ENCODE results near the gene CHCHD6.

The CHCHD6 gene

DNA sequence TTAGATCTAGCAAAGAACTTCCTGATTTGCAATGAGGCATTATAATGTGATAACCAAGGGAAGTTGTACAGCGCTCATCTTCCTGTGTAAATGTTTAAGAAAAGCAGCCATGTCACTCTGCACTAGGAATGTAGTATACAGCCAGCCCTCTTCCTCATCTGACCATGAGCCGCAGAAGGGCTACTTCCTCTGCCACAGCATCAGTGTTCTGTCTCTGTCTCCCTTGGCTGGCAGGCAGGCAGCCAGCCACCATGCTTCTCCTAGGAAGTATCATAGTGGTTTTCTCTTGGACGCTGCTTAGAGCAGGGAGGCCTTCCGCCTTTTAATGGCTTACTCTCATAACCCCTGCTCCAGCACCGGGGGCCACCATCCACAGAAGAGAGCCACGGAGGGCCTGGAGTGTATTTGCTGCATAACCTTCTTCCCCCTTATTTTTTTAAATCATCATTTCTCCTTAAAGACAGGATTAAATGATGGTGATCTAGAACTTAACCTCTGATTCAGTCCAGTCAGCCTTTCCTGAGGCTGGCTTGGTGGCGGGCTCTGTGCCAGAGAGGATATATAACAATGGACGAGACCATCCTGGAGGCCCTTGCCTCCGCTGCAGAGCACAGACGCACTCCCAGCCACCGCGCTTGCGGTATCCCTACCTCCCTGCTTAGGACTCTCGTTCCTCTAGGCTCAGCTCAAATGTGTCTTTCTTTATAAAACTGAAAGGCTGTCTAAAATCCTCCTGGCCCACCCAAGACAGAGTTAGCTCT, 221.6 kb downstream of the CHCHD6 start:
- Histone ChIP-seq H3K27me3 (ENCODE audit: low read length) (no peaks in the 10 kb centered on the region), H4K20me1 (ENCODE audit: low read depth, low read length) (no peaks in the 10 kb centered on the region), H3K9ac (ENCODE audit: low read length) (no peak overlapping the region), H3K9me3 (ENCODE audit: insufficient read depth, low read length) (no peaks in the 10 kb centered on the region), H3K4me2 (ENCODE audit: low read depth, low read length, poor library complexity, severe bottlenecking) (no peak overlapping the region), H3K36me3 (ENCODE audit: low read length) (no peaks in the 10 kb centered on the region), H3K27ac (ENCODE audit: low read depth, low read length) (no peak overlapping the region), H3K79me2 (ENCODE audit: insufficient read depth, low read length) (no peaks in the 10 kb centered on the region), H3K4me3 (ENCODE audit: insufficient read depth, low read length, poor library complexity, severe bottlenecking) (no peak overlapping the region), H2AFZ (ENCODE audit: low read depth, low read length, severe bottlenecking) (no peak overlapping the region), H3K9me2 (replicated peaks; ENCODE audit: insufficient read depth, low read length) (no peaks in the 10 kb centered on the region), H3F3A (ENCODE audit: insufficient read depth) (no peaks in the 10 kb centered on the region)
- no peak for TF ChIP-seq EZH2phosphoT487 (conservative IDR thresholded peaks at IDR 0.05; ENCODE audit: low read length)
- TF ChIP-seq, protein P1, sequence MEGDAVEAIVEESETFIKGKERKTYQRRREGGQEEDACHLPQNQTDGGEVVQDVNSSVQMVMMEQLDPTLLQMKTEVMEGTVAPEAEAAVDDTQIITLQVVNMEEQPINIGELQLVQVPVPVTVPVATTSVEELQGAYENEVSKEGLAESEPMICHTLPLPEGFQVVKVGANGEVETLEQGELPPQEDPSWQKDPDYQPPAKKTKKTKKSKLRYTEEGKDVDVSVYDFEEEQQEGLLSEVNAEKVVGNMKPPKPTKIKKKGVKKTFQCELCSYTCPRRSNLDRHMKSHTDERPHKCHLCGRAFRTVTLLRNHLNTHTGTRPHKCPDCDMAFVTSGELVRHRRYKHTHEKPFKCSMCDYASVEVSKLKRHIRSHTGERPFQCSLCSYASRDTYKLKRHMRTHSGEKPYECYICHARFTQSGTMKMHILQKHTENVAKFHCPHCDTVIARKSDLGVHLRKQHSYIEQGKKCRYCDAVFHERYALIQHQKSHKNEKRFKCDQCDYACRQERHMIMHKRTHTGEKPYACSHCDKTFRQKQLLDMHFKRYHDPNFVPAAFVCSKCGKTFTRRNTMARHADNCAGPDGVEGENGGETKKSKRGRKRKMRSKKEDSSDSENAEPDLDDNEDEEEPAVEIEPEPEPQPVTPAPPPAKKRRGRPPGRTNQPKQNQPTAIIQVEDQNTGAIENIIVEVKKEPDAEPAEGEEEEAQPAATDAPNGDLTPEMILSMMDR (IDR thresholded peaks at IDR 0.05; ENCODE audit: insufficient read depth, low read length, poor library complexity, severe bottlenecking): no peak

DNA sequence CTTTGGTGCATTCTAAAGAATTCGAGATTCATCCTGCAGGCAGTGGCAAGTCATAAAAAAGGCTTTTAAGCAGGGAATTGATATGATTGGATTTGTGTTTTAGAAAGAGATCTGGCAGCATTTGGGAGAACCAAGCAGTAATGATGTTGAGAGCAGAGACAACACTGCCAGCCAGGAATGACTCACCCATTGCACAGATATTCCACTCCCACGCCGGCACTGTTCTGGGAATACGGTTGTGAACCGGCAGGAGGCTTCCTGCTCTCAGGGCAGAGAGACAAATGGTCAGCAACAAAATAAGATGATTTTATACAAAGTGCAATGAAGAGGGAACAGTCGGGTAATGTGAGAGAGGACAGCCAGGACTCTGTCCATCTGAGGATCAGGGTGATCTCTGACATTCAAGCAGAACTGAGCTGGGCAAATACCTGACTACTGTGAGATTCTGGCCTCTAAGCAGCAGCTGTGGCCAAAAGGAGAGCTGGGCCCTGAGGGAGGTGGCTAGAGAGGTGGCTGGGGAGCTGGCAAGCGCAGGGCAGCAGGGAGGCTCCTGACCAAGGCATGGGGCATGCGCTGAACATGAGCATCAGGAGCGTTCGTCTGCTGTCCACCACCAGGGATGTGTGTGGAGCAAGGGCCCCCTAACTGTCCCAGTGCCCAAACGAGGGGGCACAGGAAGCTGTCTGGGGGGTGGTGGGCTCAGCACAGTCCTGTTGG, 222.8 kb downstream of the CHCHD6 start:
- Histone ChIP-seq H3K9me3 (ENCODE audit: insufficient read depth, low read length) (no peaks in the 10 kb centered on the region), H2AFZ (ENCODE audit: low read depth, low read length, severe bottlenecking) (no peak overlapping the region), H3K9ac (ENCODE audit: low read length) (no peak overlapping the region), H3K27ac (ENCODE audit: low read depth, low read length) (no peak overlapping the region), H3K27me3 (ENCODE audit: low read length) (no peaks in the 10 kb centered on the region), H3F3A (ENCODE audit: insufficient read depth) (no peaks in the 10 kb centered on the region), H3K9me2 (replicated peaks; ENCODE audit: insufficient read depth, low read length) (no peaks in the 10 kb centered on the region), H3K4me2 (ENCODE audit: low read depth, low read length, poor library complexity, severe bottlenecking) (no peak overlapping the region), H3K36me3 (ENCODE audit: low read length) (no peaks in the 10 kb centered on the region), H3K79me2 (ENCODE audit: insufficient read depth, low read length) (no peaks in the 10 kb centered on the region), H3K4me3 (ENCODE audit: insufficient read depth, low read length, poor library complexity, severe bottlenecking) (no peak overlapping the region), H4K20me1 (ENCODE audit: low read depth, low read length) (no peaks in the 10 kb centered on the region)
- TF ChIP-seq, protein P1 (IDR thresholded peaks at IDR 0.05; ENCODE audit: insufficient read depth, low read length, poor library complexity, severe bottlenecking): no peak
- no peak for TF ChIP-seq EZH2phosphoT487 (conservative IDR thresholded peaks at IDR 0.05; ENCODE audit: low read length)

DNA sequence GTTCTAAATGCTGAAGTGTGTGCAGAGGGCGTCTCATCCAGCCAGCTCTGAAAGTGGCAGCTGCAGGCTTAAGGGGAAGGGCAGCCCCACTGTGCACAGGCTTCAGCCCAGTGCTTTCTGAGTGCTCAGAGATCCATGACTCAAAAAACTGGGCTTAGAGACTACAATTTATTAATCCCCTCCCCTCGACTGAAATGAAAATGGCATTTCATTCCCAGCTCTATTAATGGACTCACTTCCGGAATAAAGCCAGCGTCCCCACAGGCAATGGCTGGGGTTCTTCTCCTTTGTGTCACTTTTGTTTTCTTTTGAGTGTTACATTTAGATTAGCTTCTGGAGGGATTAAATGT, 223.3 kb downstream of the CHCHD6 start:
- Histone ChIP-seq H3K4me2 (ENCODE audit: low read depth, low read length, poor library complexity, severe bottlenecking) (no peak overlapping the region), H3K9ac (ENCODE audit: low read length) (no peak overlapping the region)

More for the DNA sequence above, 223.3 kb downstream of the CHCHD6 start:
- Histone ChIP-seq H3K27ac (ENCODE audit: low read depth, low read length) (no peak overlapping the region), H2AFZ (ENCODE audit: low read depth, low read length, severe bottlenecking) (no peak overlapping the region), H3K4me3 (ENCODE audit: insufficient read depth, low read length, poor library complexity, severe bottlenecking) (no peak overlapping the region), H3K9me2 (replicated peaks; ENCODE audit: insufficient read depth, low read length) (no peaks in the 10 kb centered on the region), H3K79me2 (ENCODE audit: insufficient read depth, low read length) (no peaks in the 10 kb centered on the region), H4K20me1 (ENCODE audit: low read depth, low read length) (no peaks in the 10 kb centered on the region), H3K9me3 (ENCODE audit: insufficient read depth, low read length) (no peaks in the 10 kb centered on the region), H3K27me3 (ENCODE audit: low read length) (no peaks in the 10 kb centered on the region), H3F3A (ENCODE audit: insufficient read depth) (no peaks in the 10 kb centered on the region), H3K36me3 (ENCODE audit: low read length) (no peaks in the 10 kb centered on the region)
- TF ChIP-seq, protein P1 (IDR thresholded peaks at IDR 0.05; ENCODE audit: insufficient read depth, low read length, poor library complexity, severe bottlenecking): no peak
- no peak for TF ChIP-seq EZH2phosphoT487 (conservative IDR thresholded peaks at IDR 0.05; ENCODE audit: low read length)
